GM12878 (cell line): Measurements from ENCODE around the gene DDX31. TPM values are rescaled to one million over a fixed set of nuclear protein-coding genes. Genes with fewer than 3 reads are reported as not detected.

Experiments
- ATAC-seq: fragments of 200-7000 bp; cut with Tn5 transposase; 3 replicates; pipeline ENCODE4 v1.9.1; 2020; ENCODE audit warnings: mild to moderate bottlenecking, moderate library complexity
- BruUV-seq: library from RNA; stranded (reverse); fragments of 400-500 nt; replicated peaks from 2 replicates; lab custom pipeline; 2021; lab: Mats Ljungman, UMichigan
- CTCF ChIA-PET: fragments of 300-600 bp; sonication (Branson Sonifier 250); formaldehyde crosslinking; extraction: SDS; loops from one replicate; lab custom pipeline; 2021; ENCODE audit warnings: inconsistent platforms; lab: Yijun Ruan, JAX
- POLR2A ChIA-PET: fragments of 350-600 bp; formaldehyde crosslinking; extraction: SDS; loops from one replicate; lab custom pipeline; 2021; ENCODE audit warnings: inconsistent platforms; lab: Charles Lee
- RAD21 ChIA-PET: fragments of 300-600 bp; sonication (Branson Sonifier 250); formaldehyde crosslinking; loops from one replicate; lab custom pipeline; 2023; ENCODE audit warnings: antibody characterized with exemption; ENCODE audit not compliant: unreplicated experiment; lab: Charles Lee
- SMC1A ChIA-PET: fragments of 300-600 bp; sonication (Branson Sonifier 250); formaldehyde crosslinking; loops from one replicate; lab custom pipeline; 2023; ENCODE audit not compliant: unreplicated experiment, uncharacterized antibody; lab: Charles Lee
- DNase-seq: peaks from one replicate; pipeline ENCODE4 v3.0.0-alpha.2; 2011; ENCODE audit warnings: low read depth, low spot score
- FAIRE-seq: peaks from 3 replicates; lab custom pipeline; 2011; peaks lifted over from hg19 to GRCh38; lab: Jason Lieb, UNC
- H2AFZ ChIP-seq: 2 replicates; pipeline ENCODE4 v1.6.0; 2011; ENCODE audit warnings: low read depth, low read length, control low read depth; ENCODE audit not compliant: control insufficient read depth
- H3K27ac ChIP-seq: 2 replicates; pipeline ENCODE4 v1.5.1; 2011; ENCODE audit warnings: control low read depth; ENCODE audit not compliant: control insufficient read depth, insufficient read depth
- H3K27me3 ChIP-seq, 2 experiments: replicated peaks in 1 of 2; 2 replicates each; pipeline versions ENCODE4 v1.6.0 to v1.6.1; 2011; ENCODE audit warnings: low read length in 1 of 2; ENCODE audit not compliant: control insufficient read depth in 2 of 2, insufficient read depth in 2 of 2
- H3K36me3 ChIP-seq, 2 experiments: 2 replicates each; pipeline ENCODE4 v1.5.1; 2011; ENCODE audit warnings: low read length in 1 of 2; ENCODE audit not compliant: control insufficient read depth in 2 of 2, insufficient read depth in 2 of 2
- H3K4me1 ChIP-seq: 2 replicates; pipeline ENCODE4 v1.6.1; 2011; ENCODE audit warnings: mild to moderate bottlenecking, low read length, moderate library complexity, mixed read lengths; ENCODE audit not compliant: control insufficient read depth, insufficient read depth
- H3K4me2 ChIP-seq: 2 replicates; pipeline ENCODE4 v1.6.0; 2011; ENCODE audit warnings: control low read depth; ENCODE audit not compliant: control insufficient read depth, insufficient read depth
- H3K4me3 ChIP-seq: fragments of 200-600 bp; sonication (generic); 2 replicates; pipeline ENCODE4 v1.5.1; 2016
- H3K79me2 ChIP-seq: 2 replicates; pipeline ENCODE4 v1.6.0; 2011; ENCODE audit warnings: low read length; ENCODE audit not compliant: control insufficient read depth, insufficient read depth
- H3K9ac ChIP-seq: 2 replicates; pipeline ENCODE4 v1.8.0; 2011; ENCODE audit warnings: low read length, control low read depth, mixed read lengths; ENCODE audit not compliant: control insufficient read depth, insufficient read depth
- H3K9me3 ChIP-seq: replicated peaks from 3 replicates; pipeline ENCODE4 v1.5.1; 2011; ENCODE audit warnings: mild to moderate bottlenecking, low read length; ENCODE audit not compliant: control insufficient read depth, insufficient read depth
- H4K20me1 ChIP-seq: 2 replicates; pipeline ENCODE4 v1.6.0; 2011; ENCODE audit not compliant: control insufficient read depth, insufficient read depth
- CBFB ChIP-seq: IDR thresholded peaks from 2 replicates; pipeline ENCODE4 v1.6.1; 2016; ENCODE audit warnings: antibody characterized with exemption, low read depth
- CREB1 ChIP-seq: IDR thresholded peaks from 2 replicates; pipeline ENCODE4 v1.6.1; 2012; ENCODE audit warnings: low read depth, mild to moderate bottlenecking, inconsistent platforms
- CTCF ChIP-seq, 3 experiments: IDR thresholded peaks in 2 of 3; conservative IDR thresholded peaks in 1 of 3; 2 replicates each; pipeline ENCODE4 v1.5.1; 2011; ENCODE audit warnings: low read depth in 3 of 3, low read length in 3 of 3, mild to moderate bottlenecking in 3 of 3, control low read depth in 2 of 3, moderate library complexity in 2 of 3, inconsistent platforms in 1 of 3, mixed read lengths in 1 of 3; ENCODE audit not compliant: control insufficient read depth in 2 of 3, insufficient read depth in 1 of 3; ENCODE audit errors: extremely low read depth in 1 of 3
- FOXK2 ChIP-seq: fragments of 450-650 bp; IDR thresholded peaks from 2 replicates; pipeline ENCODE4 v1.6.1; 2017; ENCODE audit warnings: mild to moderate bottlenecking, moderate library complexity
- HDAC2 ChIP-seq: fragments of 200-600 bp; sonication (generic); IDR thresholded peaks from 2 replicates; pipeline ENCODE4 v1.6.1; 2017
- IRF4 ChIP-seq: IDR thresholded peaks from 2 replicates; pipeline ENCODE4 v1.6.1; 2011; ENCODE audit warnings: low read depth, low read length
- KDM1A ChIP-seq: fragments of 200-600 bp; sonication (generic); IDR thresholded peaks from 2 replicates; pipeline ENCODE4 v1.6.1; 2016; ENCODE audit warnings: borderline replicate concordance
- TARDBP ChIP-seq: IDR thresholded peaks from 2 replicates; pipeline ENCODE4 v1.6.1; 2016; ENCODE audit warnings: borderline replicate concordance
- TCF3 ChIP-seq: IDR thresholded peaks from 2 replicates; pipeline ENCODE4 v1.6.1; 2012; ENCODE audit warnings: low read depth, mild to moderate bottlenecking, low read length, borderline replicate concordance; ENCODE audit not compliant: insufficient read depth
- YY1 ChIP-seq: IDR thresholded peaks from 2 replicates; pipeline ENCODE4 v1.6.1; 2011; ENCODE audit warnings: low read depth, mild to moderate bottlenecking, low read length
- WGBS: methylation state at CpG from one replicate; pipeline ENCODE4 v1.1.6; 2016; ENCODE audit warnings: low lambda C conversion rate; ENCODE audit not compliant: insufficient replicate concordance, insufficient coverage; ENCODE audit errors: missing lambda C conversion rate; 5-methylcytosine and 5-hydroxymethylcytosine counted together
- in situ Hi-C: fragments of 300-500 bp; cut with MboI; formaldehyde crosslinking; loops from 9 replicates; pipeline ENCODE4 v1.14.3; 2018; ENCODE audit warnings: mixed read lengths
- intact Hi-C: fragments of 100-400 bp; cut with micrococcal nuclease; formaldehyde crosslinking; loops from one replicate; pipeline ENCODE4 v1.14.2; 2022; ENCODE audit not compliant: unreplicated experiment
- polyA plus RNA-seq, 11 experiments: library from polyadenylated mRNA; depleted of rRNA in 4 of 11; unstranded in 6 of 11; stranded (reverse) in 5 of 11; fragments of >200 nt; fragmentation: Nextera tagmentation in 4 of 11; fragmentation: Illumina TruSeq in 1 of 11; extraction: Ambion mirVana in 4 of 11; extraction: Trizol in 1 of 11; gene quantifications; 1 replicate in 1 of 11; 2 replicates in 10 of 11; pipeline versions ENCODE4 v1.2.1 to v1.2.3, GENCODE V29; 2011 to 2016; ENCODE audit warnings: inconsistent platforms in 2 of 11, missing spikeins in 2 of 11, low read depth in 1 of 11
- total RNA-seq, 4 experiments: library from RNA; depleted of rRNA in 3 of 4; stranded (reverse); fragments of >200 nt in 3 of 4; fragmentation: Illumina TruSeq in 1 of 4; extraction: Trizol in 1 of 4; gene quantifications; 2 replicates each; pipeline versions ENCODE4 v1.2.1 to v1.2.3, GENCODE V29; 2013 to 2021
- TF ChIP-seq, protein P1 (sequence below): IDR thresholded peaks from 2 replicates; pipeline ENCODE4 v1.6.1; 2012; ENCODE audit warnings: mild to moderate bottlenecking, low read depth, low read length
- TF ChIP-seq, protein P2 (sequence below): IDR thresholded peaks from 2 replicates; pipeline ENCODE4 v1.6.1; 2012; ENCODE audit warnings: low read length, inconsistent platforms
- TF ChIP-seq, protein P3 (sequence below): IDR thresholded peaks from 2 replicates; pipeline ENCODE4 v1.6.1; 2012; ENCODE audit warnings: low read depth, low read length, improper control_type of control experiment
- TF ChIP-seq, protein P4 (sequence below): fragments of 450-650 bp; conservative IDR thresholded peaks from 2 replicates; pipeline ENCODE4 v1.6.1; 2017; ENCODE audit warnings: mild to moderate bottlenecking, moderate library complexity

DDX31 gene
- total and polyA plus RNA-seq, 10 of the 15 experiments (the other 5 are each of a cell fraction or from before 2014, with no cell fraction given) = 12.1 to 30.8 (median 20.8) TPM

- Histone ChIP-seq H4K20me1 (no peaks in the 10 kb centered on the region), H3K27ac (no peak overlapping the region), H3K79me2 (peaks cover 35% of the 10 kb centered on the region), H3K4me3 (no peak overlapping the region), H3K27me3 (no peaks in the 10 kb centered on the region), H2AFZ (no peak overlapping the region), H3K36me3 (peaks cover 4 to 22% of the 10 kb centered on the region in 2 experiments; a peak in 3 of 4 replicates), H3K9ac (no peak overlapping the region), H3K4me1 (no peaks in the 10 kb centered on the region), H3K9me3 (no peaks in the 10 kb centered on the region), H3K4me2 (no peak overlapping the region)
- DNase-seq (no peak), FAIRE-seq (no peak), ATAC-seq (no peak)
- ChIA-PET SMC1A (no interaction called here), CTCF (interaction anchor here (1.1 to 1.8 kb wide), 2 partner anchors 9 to 24 kb away, joined by 3 to 5 read pairs; no protein-coding TSS in a partner anchor), POLR2A (interaction anchor here (0.7 kb wide), 1 partner anchor 8 kb away, joined by 4 read pairs; no protein-coding TSS in a partner anchor), RAD21 (no interaction called here)
- intact Hi-C loops (no loop called here), in situ Hi-C loops (no loop called here)
- 100% methylated on average over 2 of the region's 2 CpGs for WGBS
- no TSS peak for BruUV-seq
- no peak for TF ChIP-seq HDAC2
- TF ChIP-seq TARDBP = no peak
- no peak for TF ChIP-seq KDM1A
- TF ChIP-seq FOXK2 = no peak
- TF ChIP-seq, protein P1, sequence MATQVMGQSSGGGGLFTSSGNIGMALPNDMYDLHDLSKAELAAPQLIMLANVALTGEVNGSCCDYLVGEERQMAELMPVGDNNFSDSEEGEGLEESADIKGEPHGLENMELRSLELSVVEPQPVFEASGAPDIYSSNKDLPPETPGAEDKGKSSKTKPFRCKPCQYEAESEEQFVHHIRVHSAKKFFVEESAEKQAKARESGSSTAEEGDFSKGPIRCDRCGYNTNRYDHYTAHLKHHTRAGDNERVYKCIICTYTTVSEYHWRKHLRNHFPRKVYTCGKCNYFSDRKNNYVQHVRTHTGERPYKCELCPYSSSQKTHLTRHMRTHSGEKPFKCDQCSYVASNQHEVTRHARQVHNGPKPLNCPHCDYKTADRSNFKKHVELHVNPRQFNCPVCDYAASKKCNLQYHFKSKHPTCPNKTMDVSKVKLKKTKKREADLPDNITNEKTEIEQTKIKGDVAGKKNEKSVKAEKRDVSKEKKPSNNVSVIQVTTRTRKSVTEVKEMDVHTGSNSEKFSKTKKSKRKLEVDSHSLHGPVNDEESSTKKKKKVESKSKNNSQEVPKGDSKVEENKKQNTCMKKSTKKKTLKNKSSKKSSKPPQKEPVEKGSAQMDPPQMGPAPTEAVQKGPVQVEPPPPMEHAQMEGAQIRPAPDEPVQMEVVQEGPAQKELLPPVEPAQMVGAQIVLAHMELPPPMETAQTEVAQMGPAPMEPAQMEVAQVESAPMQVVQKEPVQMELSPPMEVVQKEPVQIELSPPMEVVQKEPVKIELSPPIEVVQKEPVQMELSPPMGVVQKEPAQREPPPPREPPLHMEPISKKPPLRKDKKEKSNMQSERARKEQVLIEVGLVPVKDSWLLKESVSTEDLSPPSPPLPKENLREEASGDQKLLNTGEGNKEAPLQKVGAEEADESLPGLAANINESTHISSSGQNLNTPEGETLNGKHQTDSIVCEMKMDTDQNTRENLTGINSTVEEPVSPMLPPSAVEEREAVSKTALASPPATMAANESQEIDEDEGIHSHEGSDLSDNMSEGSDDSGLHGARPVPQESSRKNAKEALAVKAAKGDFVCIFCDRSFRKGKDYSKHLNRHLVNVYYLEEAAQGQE = no peak
- TF ChIP-seq, protein P2, sequence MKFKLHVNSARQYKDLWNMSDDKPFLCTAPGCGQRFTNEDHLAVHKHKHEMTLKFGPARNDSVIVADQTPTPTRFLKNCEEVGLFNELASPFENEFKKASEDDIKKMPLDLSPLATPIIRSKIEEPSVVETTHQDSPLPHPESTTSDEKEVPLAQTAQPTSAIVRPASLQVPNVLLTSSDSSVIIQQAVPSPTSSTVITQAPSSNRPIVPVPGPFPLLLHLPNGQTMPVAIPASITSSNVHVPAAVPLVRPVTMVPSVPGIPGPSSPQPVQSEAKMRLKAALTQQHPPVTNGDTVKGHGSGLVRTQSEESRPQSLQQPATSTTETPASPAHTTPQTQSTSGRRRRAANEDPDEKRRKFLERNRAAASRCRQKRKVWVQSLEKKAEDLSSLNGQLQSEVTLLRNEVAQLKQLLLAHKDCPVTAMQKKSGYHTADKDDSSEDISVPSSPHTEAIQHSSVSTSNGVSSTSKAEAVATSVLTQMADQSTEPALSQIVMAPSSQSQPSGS = no peak
- no peak for TF ChIP-seq CBFB
- no peak for TF ChIP-seq CREB1
- TF ChIP-seq, protein P3, sequence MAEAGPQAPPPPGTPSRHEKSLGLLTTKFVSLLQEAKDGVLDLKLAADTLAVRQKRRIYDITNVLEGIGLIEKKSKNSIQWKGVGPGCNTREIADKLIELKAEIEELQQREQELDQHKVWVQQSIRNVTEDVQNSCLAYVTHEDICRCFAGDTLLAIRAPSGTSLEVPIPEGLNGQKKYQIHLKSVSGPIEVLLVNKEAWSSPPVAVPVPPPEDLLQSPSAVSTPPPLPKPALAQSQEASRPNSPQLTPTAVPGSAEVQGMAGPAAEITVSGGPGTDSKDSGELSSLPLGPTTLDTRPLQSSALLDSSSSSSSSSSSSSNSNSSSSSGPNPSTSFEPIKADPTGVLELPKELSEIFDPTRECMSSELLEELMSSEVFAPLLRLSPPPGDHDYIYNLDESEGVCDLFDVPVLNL = no peak
- TF ChIP-seq TCF3 = no peak
- no peak for TF ChIP-seq CTCF (IDR thresholded peaks at IDR 0.05 in 2 of 3, conservative IDR thresholded peaks at IDR 0.05 in 1 of 3; ENCODE audit: control insufficient read depth in 2 of 3, extremely low read depth in 1 of 3, insufficient read depth in 1 of 3, low read depth in 3 of 3, low read length in 3 of 3)
- TF ChIP-seq, protein P4, sequence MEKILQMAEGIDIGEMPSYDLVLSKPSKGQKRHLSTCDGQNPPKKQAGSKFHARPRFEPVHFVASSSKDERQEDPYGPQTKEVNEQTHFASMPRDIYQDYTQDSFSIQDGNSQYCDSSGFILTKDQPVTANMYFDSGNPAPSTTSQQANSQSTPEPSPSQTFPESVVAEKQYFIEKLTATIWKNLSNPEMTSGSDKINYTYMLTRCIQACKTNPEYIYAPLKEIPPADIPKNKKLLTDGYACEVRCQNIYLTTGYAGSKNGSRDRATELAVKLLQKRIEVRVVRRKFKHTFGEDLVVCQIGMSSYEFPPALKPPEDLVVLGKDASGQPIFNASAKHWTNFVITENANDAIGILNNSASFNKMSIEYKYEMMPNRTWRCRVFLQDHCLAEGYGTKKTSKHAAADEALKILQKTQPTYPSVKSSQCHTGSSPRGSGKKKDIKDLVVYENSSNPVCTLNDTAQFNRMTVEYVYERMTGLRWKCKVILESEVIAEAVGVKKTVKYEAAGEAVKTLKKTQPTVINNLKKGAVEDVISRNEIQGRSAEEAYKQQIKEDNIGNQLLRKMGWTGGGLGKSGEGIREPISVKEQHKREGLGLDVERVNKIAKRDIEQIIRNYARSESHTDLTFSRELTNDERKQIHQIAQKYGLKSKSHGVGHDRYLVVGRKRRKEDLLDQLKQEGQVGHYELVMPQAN = no peak
- no peak for TF ChIP-seq YY1
- TF ChIP-seq IRF4 = no peak
These were observed 5.9 kb downstream of the DDX31 start for GRCh38 chr9:132663851-132664250.
